HG03196 (cell line): ENCODE data around the gene ITPKC.
"Not testable (repeated sequence)": the region's sequence is repeated elsewhere in the genome, so short reads cannot be mapped to it uniquely, and the experiment has no call there.

Experiments
- ATAC-seq: cut with Tn5 transposase; IDR thresholded peaks from one replicate; pipeline ENCODE4 v1.9.1; 2021; ENCODE audit not compliant: unreplicated experiment

Gene ITPKC

GRCh38 chr19:40759352-40759751 is 42.4 kb downstream of the ITPKC start:
- no peak for ATAC-seq

GRCh38 chr19:40762754-40763470 is 46.0 kb downstream of the ITPKC start:
- ATAC-seq: no peak

- ATAC-seq: no peak
Observed at GRCh38 chr19:40763526-40763925, 46.6 kb downstream of the ITPKC start.

GRCh38 chr19:40763963-40764362 is 47.1 kb downstream of the ITPKC start:
- ATAC-seq: no peak

- not testable (repeated sequence) for ATAC-seq
Observed at GRCh38 chr19:40766385-40766784, 49.5 kb downstream of the ITPKC start.

- no peak for ATAC-seq
Observed at GRCh38 chr19:40768869-40769268, 52.0 kb downstream of the ITPKC start.

GRCh38 chr19:40771101-40771862 is 54.4 kb downstream of the ITPKC start:
- not testable (repeated sequence) for ATAC-seq

GRCh38 chr19:40774916-40775631 is 58.2 kb downstream of the ITPKC start, which contains the start of gene MIA:
Gene MIA, plus strand, starts transcription at chr19:40775521. Its CDS starts 22 bp downstream, at chr19:40775543.
- no peak for ATAC-seq

- no peak for ATAC-seq
Observed at GRCh38 chr19:40775632-40776022, 58.7 kb downstream of the ITPKC start.

- ATAC-seq: no peak
Observed at GRCh38 chr19:40776364-40776763, 59.5 kb downstream of the ITPKC start.

- ATAC-seq: peak; percentile 60
Observed at GRCh38 chr19:40776932-40777644, 60.2 kb downstream of the ITPKC start.

GRCh38 chr19:40777645-40777936 is 60.7 kb downstream of the ITPKC start:
- ATAC-seq: no peak

- ATAC-seq: peak; percentile 67
Observed at GRCh38 chr19:40777937-40778705, 61.2 kb downstream of the ITPKC start, which contains the start of gene RAB4B. Gene RAB4B, plus strand, starts transcription at chr19:40778247. Its CDS starts 129 bp downstream, at chr19:40778376.

- no peak for ATAC-seq
Observed at GRCh38 chr19:40778706-40779284, 61.9 kb downstream of the ITPKC start.

- ATAC-seq: no peak
Observed at GRCh38 chr19:40780582-40780981, 63.7 kb downstream of the ITPKC start.

GRCh38 chr19:40781140-40781539 is 64.2 kb downstream of the ITPKC start:
- ATAC-seq: no peak

GRCh38 chr19:40783711-40784110 is 66.8 kb downstream of the ITPKC start:
- ATAC-seq: no peak

- not testable (repeated sequence) for ATAC-seq
Observed at GRCh38 chr19:40784146-40784545, 67.2 kb downstream of the ITPKC start.

- ATAC-seq: no peak
Observed at GRCh38 chr19:40785526-40785925, 68.6 kb downstream of the ITPKC start.
